IMR-90 (cell line): ENCODE results near the gene TMEM200A. TPM values are rescaled to one million over a fixed set of nuclear protein-coding genes. Genes with fewer than 3 reads are reported as not detected.

Experiments used
- ATAC-seq: fragments of 200-7000 bp; cut with Tn5 transposase; 2 replicates; pipeline ENCODE4 v1.9.1; 2020; ENCODE audit warnings: low read depth, mild to moderate bottlenecking, moderate library complexity
- BruUV-seq: library from RNA; stranded (reverse); fragments of 400-500 nt; replicated peaks from 2 replicates; lab custom pipeline; 2021; lab: Mats Ljungman, UMichigan
- CTCF ChIA-PET: fragments of 300-600 bp; formaldehyde crosslinking; extraction: SDS; loops from one replicate; lab custom pipeline; 2021; ENCODE audit warnings: antibody characterized with exemption; lab: Yijun Ruan, JAX
- POLR2A ChIA-PET: fragments of 300-600 bp; sonication (Branson Sonifier 250); formaldehyde crosslinking; loops from one replicate; lab custom pipeline; 2022; ENCODE audit warnings: antibody characterized with exemption; ENCODE audit not compliant: unreplicated experiment; lab: Charles Lee
- DNase-seq: peaks from one replicate; pipeline ENCODE4 v3.0.0; 2013
- H2AFZ ChIP-seq: replicated peaks from 2 replicates; pipeline ENCODE3; 2013; ENCODE audit warnings: low read length, mild to moderate bottlenecking; ENCODE audit not compliant: poor library complexity
- H2AK5ac ChIP-seq: 2 replicates; pipeline ENCODE4 v1.6.1; 2013; ENCODE audit warnings: low read depth, low read length, inconsistent platforms
- H2AK9ac ChIP-seq: replicated peaks from 2 replicates; pipeline ENCODE3; 2013; ENCODE audit warnings: mild to moderate bottlenecking, low read depth, low read length, moderate library complexity; ENCODE audit not compliant: poor library complexity
- H2BK120ac ChIP-seq: 2 replicates; pipeline ENCODE4 v1.6.1; 2013; ENCODE audit warnings: low read depth, low read length, inconsistent platforms
- H2BK15ac ChIP-seq: 3 replicates; pipeline ENCODE4 v1.6.1; 2013; ENCODE audit warnings: low read depth, low read length, inconsistent platforms
- H2BK20ac ChIP-seq: 2 replicates; pipeline ENCODE4 v1.6.1; 2013; ENCODE audit warnings: low read depth, mild to moderate bottlenecking, inconsistent platforms, low read length, moderate library complexity
- H2BK5ac ChIP-seq: 2 replicates; pipeline ENCODE4 v1.6.1; 2013; ENCODE audit warnings: mild to moderate bottlenecking, low read depth, low read length, inconsistent platforms; ENCODE audit not compliant: poor library complexity, severe bottlenecking
- H3K14ac ChIP-seq: replicated peaks from 2 replicates; pipeline ENCODE4 v1.6.1; 2013; ENCODE audit warnings: low read depth, low read length, inconsistent platforms
- H3K18ac ChIP-seq: 2 replicates; pipeline ENCODE4 v1.6.1; 2013; ENCODE audit warnings: low read depth, low read length, control low read depth
- H3K23ac ChIP-seq: 2 replicates; pipeline ENCODE4 v1.6.1; 2013; ENCODE audit warnings: low read depth, low read length, inconsistent platforms
- H3K27ac ChIP-seq: 2 replicates; pipeline ENCODE4 v1.5.1; 2013; ENCODE audit warnings: mild to moderate bottlenecking, control low read depth, low read length; ENCODE audit not compliant: insufficient read depth
- H3K27me3 ChIP-seq: 2 replicates; pipeline ENCODE4 v1.6.1; 2013; ENCODE audit warnings: low read length; ENCODE audit not compliant: control insufficient read depth, insufficient read depth
- H3K36me3 ChIP-seq: 2 replicates; pipeline ENCODE4 v1.6.1; 2013; ENCODE audit warnings: low read length, mixed read lengths; ENCODE audit not compliant: control insufficient read depth, insufficient read depth
- H3K4ac ChIP-seq: 2 replicates; pipeline ENCODE4 v1.6.1; 2013; ENCODE audit warnings: low read depth, low read length, inconsistent platforms
- H3K4me1 ChIP-seq: 2 replicates; pipeline ENCODE4 v1.6.1; 2013; ENCODE audit warnings: low read length, mixed read lengths; ENCODE audit not compliant: control insufficient read depth, insufficient read depth
- H3K4me2 ChIP-seq: 2 replicates; pipeline ENCODE4 v1.6.1; 2013; ENCODE audit warnings: low read depth, mild to moderate bottlenecking, control low read depth, low read length, moderate library complexity
- H3K4me3 ChIP-seq: 2 replicates; pipeline ENCODE4 v1.5.1; 2013; ENCODE audit warnings: low read depth, mild to moderate bottlenecking, control low read depth, low read length, moderate library complexity; ENCODE audit not compliant: insufficient read depth
- H3K56ac ChIP-seq: 2 replicates; pipeline ENCODE4 v1.6.1; 2013; ENCODE audit warnings: low read length, inconsistent platforms; ENCODE audit not compliant: insufficient read depth; ENCODE audit errors: extremely low read depth
- H3K79me1 ChIP-seq, 2 experiments: 2 replicates each; pipeline ENCODE4 v1.6.1; 2013; ENCODE audit warnings: low read length in 2 of 2, inconsistent platforms in 1 of 2, low read depth in 1 of 2
- H3K9ac ChIP-seq: 2 replicates; pipeline ENCODE4 v1.6.1; 2013; ENCODE audit warnings: low read depth, low read length, control low read depth
- H3K9me1 ChIP-seq: 2 replicates; pipeline ENCODE4 v1.6.1; 2013; ENCODE audit warnings: low read length, inconsistent platforms; ENCODE audit not compliant: insufficient read depth
- H3K9me3 ChIP-seq: 2 replicates; pipeline ENCODE4 v1.6.1; 2013; ENCODE audit warnings: low read length; ENCODE audit not compliant: control insufficient read depth, insufficient read depth
- H4K20me1 ChIP-seq: 2 replicates; pipeline ENCODE4 v1.6.1; 2013; ENCODE audit warnings: low read length, inconsistent platforms; ENCODE audit not compliant: insufficient read depth
- H4K5ac ChIP-seq: 2 replicates; pipeline ENCODE4 v1.6.1; 2013; ENCODE audit warnings: mild to moderate bottlenecking, low read depth, low read length, control low read depth
- H4K8ac ChIP-seq, 2 experiments: 2 replicates each; pipeline ENCODE4 v1.6.1; 2013; ENCODE audit warnings: low read depth in 2 of 2, low read length in 2 of 2, control low read depth in 1 of 2, inconsistent platforms in 1 of 2
- H4K91ac ChIP-seq: 2 replicates; pipeline ENCODE4 v1.6.1; 2013; ENCODE audit warnings: low read depth, low read length, inconsistent platforms; ENCODE audit not compliant: insufficient read depth
- BHLHE40 ChIP-seq: fragments of 150-350 bp; IDR thresholded peaks from 2 replicates; pipeline ENCODE4 v1.6.1; 2016; ENCODE audit warnings: mild to moderate bottlenecking, low read depth, low read length
- CEBPB ChIP-seq: IDR thresholded peaks from 2 replicates; pipeline ENCODE4 v1.6.1; 2012; ENCODE audit warnings: low read depth, low read length, improper control_type of control experiment
- CHD1 ChIP-seq: IDR thresholded peaks from 2 replicates; pipeline ENCODE4 v1.6.1; 2012; ENCODE audit warnings: low read depth, low read length, improper control_type of control experiment
- CTCF ChIP-seq: conservative IDR thresholded peaks from 2 replicates; pipeline ENCODE4 v1.5.1; 2012; ENCODE audit warnings: mild to moderate bottlenecking, low read depth, low read length, improper control_type of control experiment
- ELK1 ChIP-seq: fragments of 150-350 bp; IDR thresholded peaks from 2 replicates; pipeline ENCODE4 v1.6.1; 2016; ENCODE audit warnings: low read depth, mild to moderate bottlenecking, low read length, moderate library complexity, borderline replicate concordance
- FOS ChIP-seq: fragments of 150-350 bp; IDR thresholded peaks from 2 replicates; pipeline ENCODE4 v1.6.1; 2016; ENCODE audit warnings: low read depth, low read length
- MAFK ChIP-seq: IDR thresholded peaks from 2 replicates; pipeline ENCODE4 v1.6.1; 2012; ENCODE audit warnings: low read depth, low read length, improper control_type of control experiment
- MAZ ChIP-seq: IDR thresholded peaks from 2 replicates; pipeline ENCODE4 v1.6.1; 2012; ENCODE audit warnings: low read depth, mild to moderate bottlenecking, low read length, improper control_type of control experiment, moderate library complexity, borderline replicate concordance
- MXI1 ChIP-seq: IDR thresholded peaks from 2 replicates; pipeline ENCODE4 v1.6.1; 2012; ENCODE audit warnings: low read depth, mild to moderate bottlenecking, low read length, moderate library complexity, borderline replicate concordance
- NFE2L2 ChIP-seq: fragments of 150-350 bp; IDR thresholded peaks from 2 replicates; pipeline ENCODE4 v1.6.1; 2016; ENCODE audit warnings: low read depth, mild to moderate bottlenecking, low read length
- POLR2A ChIP-seq: IDR thresholded peaks from 2 replicates; pipeline ENCODE4 v1.6.1; 2012; ENCODE audit warnings: mild to moderate bottlenecking, low read depth, low read length
- RAD21 ChIP-seq: IDR thresholded peaks from 2 replicates; pipeline ENCODE4 v1.6.1; 2012; ENCODE audit warnings: low read length, improper control_type of control experiment
- RCOR1 ChIP-seq: IDR thresholded peaks from 2 replicates; pipeline ENCODE4 v1.6.1; 2012; ENCODE audit warnings: mild to moderate bottlenecking, low read length, improper control_type of control experiment; ENCODE audit not compliant: insufficient replicate concordance
- RFX5 ChIP-seq: IDR thresholded peaks from 2 replicates; pipeline ENCODE4 v1.8.0; 2012; ENCODE audit warnings: low read depth, mild to moderate bottlenecking, low read length, moderate library complexity
- SMC3 ChIP-seq: fragments of 150-350 bp; IDR thresholded peaks from 2 replicates; pipeline ENCODE4 v1.6.1; 2016; ENCODE audit warnings: low read depth, mild to moderate bottlenecking, antibody characterized with exemption, low read length, moderate library complexity
- USF2 ChIP-seq: fragments of 150-350 bp; IDR thresholded peaks from 2 replicates; pipeline ENCODE4 v1.6.1; 2017; ENCODE audit warnings: mild to moderate bottlenecking, antibody characterized with exemption, low read length, low read depth
- WGBS, 2 experiments: methylation state at CpG; one replicate each; pipeline versions ENCODE4 v1.1.5 to v1.1.7; 2013; ENCODE audit warnings: missing lambda C conversion rate in 2 of 2; ENCODE audit not compliant: insufficient read length in 1 of 2; ENCODE audit errors: extremely low coverage in 2 of 2; 5-methylcytosine and 5-hydroxymethylcytosine counted together
- dilution Hi-C: fragments of 300-500 bp; cut with HindIII; formaldehyde crosslinking; loops from one replicate; pipeline ENCODE4 v1.14.3; 2018; ENCODE audit warnings: low sequenced_read_pairs; ENCODE audit not compliant: unreplicated experiment
- in situ Hi-C: fragments of 300-500 bp; cut with MboI; formaldehyde crosslinking; loops from 3 replicates; pipeline ENCODE4 v1.14.3; 2019; ENCODE audit warnings: low sequenced_read_pairs, inconsistent platforms, mixed read lengths
- intact Hi-C: fragments of 100-400 bp; cut with micrococcal nuclease; formaldehyde crosslinking; loops from 2 replicates; pipeline ENCODE4 v1.10.0; 2022
- polyA plus RNA-seq, 3 experiments: library from polyadenylated mRNA; depleted of rRNA; stranded (reverse); fragments of >200 nt; gene quantifications; 2 replicates each; pipeline ENCODE4 v1.2.3, GENCODE V29; 2012; ENCODE audit warnings: low replicate concordance in 1 of 3
- total RNA-seq: library from RNA; depleted of rRNA; stranded (reverse); fragments of >200 nt; gene quantifications from 2 replicates; pipeline ENCODE4 v1.2.3, GENCODE V29; 2012

The TMEM200A gene
- total and polyA plus RNA-seq, 2 of the 4 experiments (the other 2 are of a cell fraction), result 22.8 to 37.1 TPM

- Histone ChIP-seq H2BK5ac (no peak overlapping the region), H3K4me2 (no peak overlapping the region), H4K91ac (no peak overlapping the region), H3K23ac (no peak overlapping the region), H3K79me1 (peaks cover 8 to 20% of the 10 kb centered on the region in 2 experiments), H2BK20ac (no peak overlapping the region), H3K27me3 (no peaks in the 10 kb centered on the region), H3K56ac (no peak overlapping the region), H2AK5ac (no peak overlapping the region), H3K9me3 (no peaks in the 10 kb centered on the region), H4K8ac (no peak overlapping the region), H3K4me3 (no peak overlapping the region), H3K36me3 (no peaks in the 10 kb centered on the region), H3K9ac (no peak overlapping the region), H2AFZ (no peak overlapping the region), H3K27ac (no peak overlapping the region), H2AK9ac (no peak overlapping the region), H3K4me1 (peaks cover 1% of the 10 kb centered on the region; the same call in 1 of the 2 replicates), H3K9me1 (no peaks in the 10 kb centered on the region; the same call in 1 of the 2 replicates), H3K4ac (no peak overlapping the region), H4K5ac (no peak overlapping the region), H3K14ac (no peak overlapping the region), H4K20me1 (no peaks in the 10 kb centered on the region), H2BK15ac (no peak overlapping the region), H3K18ac (no peak overlapping the region), H2BK120ac (no peak overlapping the region)
- WGBS, 2 experiments, result 60% methylated on average over 1 of the region's 4 CpGs; no CpG with 5 or more reads in 1 of the 2 experiments
- dilution Hi-C loops (no loop called here), in situ Hi-C loops (no loop called here), intact Hi-C loops (no loop called here)
- ChIA-PET CTCF (no interaction called here), POLR2A (interaction anchor here (0.6 kb wide), 1 partner anchor 588 kb away, joined by 3 read pairs; no protein-coding TSS in a partner anchor)
- TF ChIP-seq RAD21 (no peak), CTCF (no peak), BHLHE40 (no peak), MXI1 (no peak), USF2 (no peak), ELK1 (no peak), POLR2A (no peak), CEBPB (no peak), CHD1 (no peak), MAFK (no peak), FOS (no peak), RCOR1 (no peak), MAZ (no peak), SMC3 (no peak), NFE2L2 (no peak), RFX5 (no peak)
- no peak for ATAC-seq
- no TSS peak for BruUV-seq
- no peak for DNase-seq
Measured at GRCh38 chr6:130435181-130435580, 69.4 kb downstream of the TMEM200A start.
